Natural killer cell (primary cell): ENCODE results near the gene INSL3. TPM values are rescaled to one million over a fixed set of nuclear protein-coding genes. Genes with fewer than 3 reads are reported as not detected.

Source experiments
- ATAC-seq, 3 donors: fragments of 150-1000 bp in 2 of 3; fragments of 200-7000 bp in 1 of 3; cut with Tn5 transposase; 1 replicate in 1 of 3; 2 replicates in 2 of 3; pipeline ENCODE4 v1.10.0; 2021; ENCODE audit warnings: mild to moderate bottlenecking in 2 of 3, moderate library complexity in 2 of 3
- DNase-seq, 2 donors: peaks; one replicate each; pipeline versions ENCODE4 v3.0.0 to v3.0.0-alpha.2; 2013 to 2021; ENCODE audit warnings: mixed read lengths in 1 of 2
- H3K27ac ChIP-seq: one replicate; pipeline ENCODE4 v1.5.1; 2013; ENCODE audit warnings: mild to moderate bottlenecking, low read length
- H3K27me3 ChIP-seq: one replicate; pipeline ENCODE4 v1.6.1; 2013; ENCODE audit warnings: low read length; ENCODE audit not compliant: control insufficient read depth, insufficient read depth
- H3K36me3 ChIP-seq: one replicate; pipeline ENCODE4 v1.6.1; 2013; ENCODE audit warnings: low read length; ENCODE audit not compliant: control insufficient read depth, insufficient read depth
- H3K4me1 ChIP-seq: one replicate; pipeline ENCODE4 v1.6.1; 2013; ENCODE audit warnings: low read length; ENCODE audit not compliant: control insufficient read depth, insufficient read depth
- H3K4me3 ChIP-seq: one replicate; pipeline ENCODE4 v1.5.1; 2013; ENCODE audit warnings: low read length
- H3K9me3 ChIP-seq: one replicate; pipeline ENCODE4 v1.6.1; 2013; ENCODE audit warnings: low read length; ENCODE audit not compliant: control insufficient read depth, insufficient read depth
- H3K27ac Mint-ChIP-seq, 2 donors: one replicate each; pipeline ENCODE4 v1.8.0; 2022; ENCODE audit warnings: mild to moderate bottlenecking in 2 of 2, mixed read lengths in 2 of 2, moderate library complexity in 1 of 2
- H3K27me3 Mint-ChIP-seq, 2 donors: one replicate each; pipeline ENCODE4 v1.8.0; 2022; ENCODE audit warnings: low read depth in 2 of 2, mixed read lengths in 2 of 2
- H3K36me3 Mint-ChIP-seq: one replicate; pipeline ENCODE4 v1.8.0; 2022; ENCODE audit warnings: mixed read lengths
- H3K4me1 Mint-ChIP-seq, 2 donors: one replicate each; pipeline ENCODE4 v1.8.0; 2022; ENCODE audit warnings: mixed read lengths in 2 of 2
- H3K4me3 Mint-ChIP-seq: one replicate; pipeline ENCODE4 v1.8.0; 2022; ENCODE audit warnings: mild to moderate bottlenecking, moderate library complexity, mixed read lengths
- H3K9me3 Mint-ChIP-seq, 2 donors: one replicate each; pipeline ENCODE4 v1.8.0; 2022; ENCODE audit warnings: mixed read lengths in 2 of 2
- CTCF ChIP-seq: fragments of 200-600 bp; IDR thresholded peaks from one replicate; pipeline ENCODE4 v1.8.0; 2022; ENCODE audit warnings: antibody characterized with exemption
- WGBS: methylation state at CpG from one replicate; pipeline ENCODE4 v1.1.7; 2013; ENCODE audit warnings: missing lambda C conversion rate; ENCODE audit not compliant: insufficient coverage; 5-methylcytosine and 5-hydroxymethylcytosine counted together
- intact Hi-C: fragments of 100-400 bp; cut with micrococcal nuclease; formaldehyde crosslinking; loops from one replicate; pipeline ENCODE4 v1.14.2; 2022
- total RNA-seq, 4 donors: library from RNA; stranded (reverse); fragments of 120-200 nt in 1 of 4; gene quantifications; one replicate each; pipeline versions ENCODE4 v1.2.3 to v1.2.4, GENCODE V29; 2013 to 2022

Gene INSL3
- total RNA-seq, 3 donors from 2014 or later (not counting 1 experiment from before 2014, with no cell fraction given): 1.5 to 2.9 (median 1.7) TPM

- H3K27me3 Mint-ChIP-seq: no peaks in the 10 kb centered on the region
- ATAC-seq (peak in 1 of 3 donors; percentile 67), DNase-seq (peak in 1 of 2 donors; percentile 49)
- Histone ChIP-seq H3K4me1 (peaks cover 18% of the 10 kb centered on the region), H3K9me3 (no peaks in the 10 kb centered on the region), H3K27ac (no peak overlapping the region), H3K4me3 (no peak overlapping the region), H3K36me3 (no peaks in the 10 kb centered on the region), H3K27me3 (no peaks in the 10 kb centered on the region)
- H3K36me3 Mint-ChIP-seq: no peaks in the 10 kb centered on the region
- no peaks in the 10 kb centered on the region for H3K9me3 Mint-ChIP-seq
- intact Hi-C loops: no loop called here
- H3K27ac Mint-ChIP-seq: no peak overlapping the region
- TF ChIP-seq CTCF: no peak
- peaks cover 7 to 12% of the 10 kb centered on the region in 2 donors for H3K4me1 Mint-ChIP-seq
- no peak overlapping the region for H3K4me3 Mint-ChIP-seq
- 33% methylated on average over 37 of the region's 38 CpGs for WGBS
These were observed 13.5 kb downstream of the INSL3 start for GRCh38 chr19:17807731-17808316.

GRCh38 chr19:17806945-17807344 is 14.4 kb downstream of the INSL3 start:
- intact Hi-C loops: no loop called here
- H3K4me1 Mint-ChIP-seq: peaks cover 12 to 17% of the 10 kb centered on the region in 2 donors
- H3K4me3 Mint-ChIP-seq: no peak overlapping the region
- DNase-seq (no peak), ATAC-seq (no peak)
- no peaks in the 10 kb centered on the region for H3K9me3 ChIP-seq
- H3K27me3 ChIP-seq: no peaks in the 10 kb centered on the region
- WGBS: 80% methylated on average over 3 of the region's 3 CpGs
- no peaks in the 10 kb centered on the region for H3K36me3 ChIP-seq
- H3K27ac Mint-ChIP-seq: no peak overlapping the region
- TF ChIP-seq CTCF: no peak
- peaks cover 0 to 3% of the 10 kb centered on the region in 2 donors for H3K27me3 Mint-ChIP-seq
- H3K27ac ChIP-seq: no peak overlapping the region
- H3K9me3 Mint-ChIP-seq: no peaks in the 10 kb centered on the region
- H3K4me1 ChIP-seq: peaks cover 26% of the 10 kb centered on the region
- H3K36me3 Mint-ChIP-seq: no peaks in the 10 kb centered on the region
- no peak overlapping the region for H3K4me3 ChIP-seq

GRCh38 chr19:17805427-17805826 is 15.9 kb downstream of the INSL3 start:
- H3K4me1 ChIP-seq: peaks cover 26% of the 10 kb centered on the region
- no peaks in the 10 kb centered on the region for H3K36me3 ChIP-seq
- Mint-ChIP-seq H3K9me3 (no peaks in the 10 kb centered on the region), H3K4me3 (no peak overlapping the region), H3K27me3 (peaks cover 0 to 3% of the 10 kb centered on the region in 2 donors), H3K36me3 (no peaks in the 10 kb centered on the region), H3K4me1 (peaks cover 12 to 17% of the 10 kb centered on the region in 2 donors), H3K27ac (no peak overlapping the region)
- no peak overlapping the region for H3K27ac ChIP-seq
- no peaks in the 10 kb centered on the region for H3K9me3 ChIP-seq
- ATAC-seq: no peak
- WGBS: 91% methylated on average over 4 of the region's 4 CpGs
- TF ChIP-seq CTCF: no peak
- H3K4me3 ChIP-seq: no peak overlapping the region
- no peak for DNase-seq
- intact Hi-C loops: no loop called here
- H3K27me3 ChIP-seq: no peaks in the 10 kb centered on the region
